Cerebellar cortex (tissue), 1 donor: ENCODE data around the gene NDUFB10.

ENCODE experiments used
- DNase-seq: peaks from one replicate; pipeline ENCODE4 v3.0.0-alpha.2; 2015; ENCODE audit warnings: low spot score

The NDUFB10 gene

DNA sequence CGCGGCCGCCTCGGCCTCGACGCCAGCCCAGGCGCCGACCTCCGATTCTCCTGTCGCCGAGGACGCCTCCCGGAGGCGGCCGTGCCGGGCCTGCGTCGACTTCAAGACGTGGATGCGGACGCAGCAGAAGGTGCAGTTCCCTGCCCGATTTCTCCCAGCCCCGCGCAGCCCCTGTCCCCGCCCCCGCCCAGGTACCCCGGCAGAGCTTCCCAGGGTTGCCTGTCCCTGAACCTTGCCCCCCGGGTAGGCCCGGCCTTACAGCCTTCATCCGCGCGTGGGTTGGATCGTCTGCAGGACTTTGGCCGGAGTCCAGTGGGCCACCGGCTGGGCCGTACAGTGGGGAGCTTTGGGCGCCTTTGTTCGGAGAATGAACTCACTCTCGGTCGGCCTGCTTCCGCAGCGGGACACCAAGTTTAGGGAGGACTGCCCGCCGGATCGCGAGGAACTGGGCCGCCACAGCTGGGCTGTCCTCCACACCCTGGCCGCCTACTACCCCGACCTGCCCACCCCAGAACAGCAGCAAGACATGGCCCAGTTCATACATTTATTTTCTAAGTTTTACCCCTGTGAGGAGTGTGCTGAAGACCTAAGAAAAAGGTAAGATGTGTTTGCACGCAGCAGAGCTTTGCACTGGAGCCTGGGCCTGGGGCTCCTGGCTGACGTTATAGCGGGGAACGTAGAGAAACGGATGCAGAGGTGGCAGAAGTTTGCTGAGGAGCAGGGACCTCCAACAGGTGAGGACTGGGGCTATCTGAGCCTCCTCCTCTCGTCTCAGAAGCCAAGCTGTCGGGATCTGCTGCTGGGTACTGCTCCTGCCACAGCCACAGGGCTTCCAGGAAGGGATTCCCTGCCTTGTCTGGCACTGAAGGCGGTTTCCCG lies 25.2 kb downstream of the NDUFB10 start:
- no peak for DNase-seq

DNA sequence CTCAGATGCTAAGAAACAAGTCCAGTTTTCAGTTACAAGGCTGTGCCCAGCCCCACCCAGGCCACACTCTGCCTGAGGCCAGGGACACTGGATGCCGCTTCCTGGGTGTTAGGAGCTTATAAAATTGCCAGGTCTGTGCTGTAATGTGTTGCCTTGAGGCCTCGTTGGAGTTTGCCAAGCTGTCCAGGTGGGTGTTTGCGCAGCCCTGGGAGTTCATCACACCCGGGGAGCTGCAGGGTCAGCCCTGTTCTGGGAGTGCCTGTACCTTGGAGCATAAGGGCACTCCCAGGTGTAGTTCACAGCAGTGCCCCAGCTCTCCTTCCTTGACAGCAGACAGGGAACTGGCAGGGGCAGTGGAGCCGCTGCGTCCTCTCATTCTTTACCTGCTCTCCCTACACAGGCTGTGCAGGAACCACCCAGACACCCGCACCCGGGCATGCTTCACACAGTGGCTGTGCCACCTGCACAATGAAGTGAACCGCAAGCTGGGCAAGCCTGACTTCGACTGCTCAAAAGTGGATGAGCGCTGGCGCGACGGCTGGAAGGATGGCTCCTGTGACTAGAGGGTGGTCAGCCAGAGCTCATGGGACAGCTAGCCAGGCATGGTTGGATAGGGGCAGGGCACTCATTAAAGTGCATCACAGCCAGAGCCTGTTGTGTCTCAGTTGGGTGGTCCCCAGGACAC lies 26.3 kb downstream of the NDUFB10 start:
- DNase-seq = no peak

GRCh38 chr16:1987198-1987597 lies 27.9 kb downstream of the NDUFB10 start:
- no peak for DNase-seq

GRCh38 chr16:1989209-1990100 lies 30.1 kb downstream of the NDUFB10 start, which contains the start of gene SYNGR3:
Gene SYNGR3 (plus strand): TSS chr16:1989970. CDS start chr16:1990103, 133 bp downstream.
- DNase-seq = no peak

DNA sequence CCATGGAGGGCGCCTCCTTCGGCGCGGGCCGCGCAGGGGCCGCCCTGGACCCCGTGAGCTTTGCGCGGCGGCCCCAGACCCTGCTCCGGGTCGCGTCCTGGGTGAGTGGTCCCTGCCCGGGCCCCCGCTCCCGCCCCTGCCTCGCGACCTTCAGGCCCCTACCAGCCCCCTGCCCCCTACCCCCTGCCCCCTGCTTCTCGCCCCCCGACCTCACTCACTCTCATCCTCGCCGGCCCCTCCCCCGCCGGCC lies 30.7 kb downstream of the NDUFB10 start:
- DNase-seq = no peak

GRCh38 chr16:1990351-1991134 lies 31.2 kb downstream of the NDUFB10 start:
- DNase-seq = peak; percentile 49

- no peak for DNase-seq
These were observed 31.8 kb downstream of the NDUFB10 start for GRCh38 chr16:1991135-1991551.

DNA sequence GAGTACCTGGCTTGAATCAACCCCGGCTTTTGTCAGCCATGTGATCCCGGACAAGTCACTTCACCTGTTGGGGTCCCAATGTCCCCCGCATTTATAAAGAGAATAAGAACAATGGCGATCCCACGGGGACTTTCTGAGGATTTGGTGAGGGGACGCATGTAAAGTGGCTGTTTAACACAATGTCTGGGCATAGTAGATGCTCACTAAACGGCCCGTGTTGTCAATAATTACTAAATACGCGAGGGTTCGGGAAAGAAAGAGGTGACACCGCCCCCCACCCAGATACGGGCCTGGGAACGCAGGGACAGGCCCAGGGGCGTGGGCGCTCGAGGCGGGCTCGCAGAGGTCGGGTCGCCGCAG lies 32.2 kb downstream of the NDUFB10 start:
- DNase-seq = no peak

DNA sequence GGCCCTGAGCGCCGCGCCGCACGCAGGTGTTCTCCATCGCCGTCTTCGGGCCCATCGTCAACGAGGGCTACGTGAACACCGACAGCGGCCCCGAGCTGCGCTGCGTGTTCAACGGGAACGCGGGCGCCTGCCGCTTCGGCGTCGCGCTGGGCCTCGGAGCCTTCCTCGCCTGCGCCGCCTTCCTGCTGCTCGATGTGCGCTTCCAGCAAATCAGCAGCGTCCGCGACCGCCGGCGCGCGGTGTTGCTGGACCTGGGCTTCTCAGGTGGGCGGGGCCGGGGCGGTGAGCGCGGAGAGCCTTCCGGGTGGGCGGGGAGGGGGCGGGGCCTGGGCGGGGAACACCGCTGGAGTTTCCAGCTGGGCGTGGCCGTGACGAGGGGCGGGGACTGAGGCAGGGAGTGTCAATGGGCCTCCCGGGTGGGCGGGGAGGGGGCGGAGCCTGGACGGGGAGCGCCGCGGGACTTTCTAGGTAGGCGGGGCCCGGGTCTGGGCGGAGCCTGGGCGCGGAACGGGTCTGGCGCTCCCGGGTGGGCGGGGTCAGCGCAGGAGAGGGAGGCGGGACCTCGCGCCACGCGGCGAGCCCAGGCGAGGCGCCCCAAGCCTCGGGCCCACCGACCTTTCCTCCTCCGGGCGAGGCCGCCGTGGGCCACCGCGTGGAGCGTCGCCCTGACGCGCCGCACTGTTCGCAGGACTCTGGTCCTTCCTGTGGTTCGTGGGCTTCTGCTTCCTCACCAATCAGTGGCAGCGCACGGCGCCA lies 32.8 kb downstream of the NDUFB10 start:
- DNase-seq = peak; percentile 66

DNA sequence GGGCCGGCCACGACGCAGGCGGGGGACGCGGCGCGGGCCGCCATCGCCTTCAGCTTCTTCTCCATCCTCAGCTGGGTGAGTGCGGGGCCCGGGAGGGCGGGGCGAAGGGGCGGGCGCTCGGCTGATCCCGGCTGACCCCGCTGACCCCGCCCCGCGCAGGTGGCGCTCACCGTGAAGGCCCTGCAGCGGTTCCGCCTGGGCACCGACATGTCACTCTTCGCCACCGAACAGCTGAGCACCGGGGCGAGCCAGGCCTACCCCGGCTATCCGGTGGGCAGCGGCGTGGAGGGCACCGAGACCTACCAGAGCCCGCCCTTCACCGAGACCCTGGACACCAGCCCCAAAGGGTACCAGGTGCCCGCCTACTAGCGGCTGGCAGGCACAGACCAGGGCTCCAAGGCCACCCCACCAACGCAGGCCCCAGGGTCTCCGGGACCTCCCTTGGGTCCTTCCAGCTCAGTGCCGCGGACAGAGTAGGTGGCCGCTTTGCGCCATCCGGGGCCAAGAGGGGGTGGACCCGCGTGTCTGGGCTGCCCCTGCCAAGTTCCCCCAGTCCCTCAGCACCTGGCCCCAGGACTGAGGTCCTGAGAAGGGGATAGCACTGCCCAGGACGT lies 33.5 kb downstream of the NDUFB10 start:
- no peak for DNase-seq

- DNase-seq = no peak
These were observed 34.4 kb downstream of the NDUFB10 start for GRCh38 chr16:1993731-1994131.

GRCh38 chr16:1997494-1998359 lies 38.4 kb downstream of the NDUFB10 start:
- no peak for DNase-seq

DNA sequence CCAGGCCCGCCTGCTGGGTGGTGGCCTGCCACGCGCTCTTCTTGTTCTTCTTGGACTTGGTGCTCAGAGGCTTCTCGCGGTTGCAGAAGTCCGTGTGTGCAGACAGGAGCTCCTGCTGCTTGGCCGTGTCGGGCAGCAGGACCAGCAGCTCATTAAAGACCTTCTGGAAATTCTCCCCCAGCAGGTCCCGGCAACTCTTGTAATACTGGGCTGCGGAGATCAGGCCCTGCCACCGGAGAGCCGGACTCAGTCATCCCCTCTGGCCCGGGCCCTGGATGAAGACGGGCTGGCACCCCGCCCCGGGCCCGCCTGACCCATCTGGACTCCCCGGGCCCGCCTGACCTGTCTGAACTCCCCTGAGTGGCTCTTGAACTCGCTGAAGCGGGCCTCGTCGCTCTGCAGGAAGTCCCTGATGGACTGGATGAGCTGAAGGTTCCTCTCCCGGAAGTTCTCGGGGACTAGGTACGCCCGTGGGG lies 39.1 kb downstream of the NDUFB10 start:
- no peak for DNase-seq

- no peak for DNase-seq
These were observed 39.8 kb downstream of the NDUFB10 start for GRCh38 chr16:1998852-1999801.

DNA sequence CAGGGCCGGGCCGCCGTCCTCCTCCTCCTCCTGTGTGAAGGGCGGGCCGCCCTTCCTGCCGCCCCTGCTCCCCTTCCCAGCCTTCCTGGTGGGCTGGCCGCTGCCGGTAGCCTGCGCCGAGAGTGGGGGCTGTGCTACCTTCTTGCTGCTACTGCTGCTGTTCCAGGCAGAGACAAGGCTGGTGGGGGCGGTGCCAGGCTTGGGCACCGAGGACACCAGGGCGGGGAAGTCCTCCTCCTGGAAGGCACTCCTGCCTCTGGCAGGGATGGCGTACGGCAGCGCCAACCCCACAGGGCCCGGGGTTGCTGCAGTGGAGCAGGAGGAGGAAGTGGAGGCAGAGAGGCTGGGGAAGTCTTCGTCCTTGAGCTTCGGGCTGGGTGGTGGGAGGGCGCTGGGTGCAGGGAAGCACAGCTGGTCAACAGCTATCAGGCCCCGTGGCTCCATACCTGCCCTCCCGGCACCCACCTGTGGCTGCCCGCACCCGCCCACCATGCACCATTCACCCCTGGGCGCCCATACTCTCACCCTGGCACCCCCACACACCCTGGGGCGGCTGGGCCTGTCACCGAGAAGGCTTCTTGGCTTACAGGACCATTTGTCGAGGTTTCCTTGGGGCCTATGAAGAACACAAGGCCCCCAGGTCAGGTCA lies 40.7 kb downstream of the NDUFB10 start:
- DNase-seq = no peak

DNA sequence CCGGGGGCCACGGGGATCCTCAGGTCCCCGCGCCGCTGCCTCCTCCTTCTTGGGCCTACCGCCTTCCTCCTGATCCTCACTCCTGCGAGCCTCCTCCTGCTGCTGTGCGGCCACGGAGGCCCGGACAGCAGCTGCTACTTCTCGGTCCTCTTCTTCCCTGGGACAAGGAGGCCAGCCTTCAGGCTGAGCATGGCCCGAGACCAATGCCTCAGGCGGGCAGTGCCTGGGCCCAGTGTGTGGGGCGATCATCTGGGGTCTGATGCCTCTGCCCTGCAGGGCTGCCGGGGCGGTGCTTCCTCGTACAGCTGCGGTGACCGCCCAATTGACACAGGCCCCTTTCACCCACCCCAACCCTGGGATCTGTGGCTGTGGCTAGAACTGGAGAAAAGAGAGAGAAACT lies 41.7 kb downstream of the NDUFB10 start:
- DNase-seq = no peak

GRCh38 chr16:2001456-2002355 lies 42.4 kb downstream of the NDUFB10 start:
- no peak for DNase-seq
